Measurements from ENCODE around the gene GNG12.

DNA sequence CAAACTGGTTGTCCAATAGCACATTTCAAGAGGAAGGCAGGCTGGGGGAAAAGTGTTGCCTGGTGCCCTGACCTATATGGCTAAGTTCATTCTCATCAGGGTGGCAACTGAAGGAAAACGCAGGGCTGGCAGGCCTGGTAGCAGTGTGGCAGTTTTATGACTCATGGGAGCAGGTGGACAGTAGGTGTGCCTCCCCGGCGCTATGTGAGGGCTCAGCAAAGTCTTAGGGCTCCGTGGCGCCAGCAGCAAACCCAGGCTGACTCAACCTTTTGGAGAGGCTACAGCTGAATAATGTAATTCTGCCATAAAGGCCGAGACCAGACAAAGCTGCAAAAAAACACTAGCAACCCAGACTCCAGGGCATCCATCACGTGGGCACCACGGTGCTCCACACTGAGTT, 124.7 kb downstream of the GNG12 start:
- TF ChIP-seq, protein P1, sequence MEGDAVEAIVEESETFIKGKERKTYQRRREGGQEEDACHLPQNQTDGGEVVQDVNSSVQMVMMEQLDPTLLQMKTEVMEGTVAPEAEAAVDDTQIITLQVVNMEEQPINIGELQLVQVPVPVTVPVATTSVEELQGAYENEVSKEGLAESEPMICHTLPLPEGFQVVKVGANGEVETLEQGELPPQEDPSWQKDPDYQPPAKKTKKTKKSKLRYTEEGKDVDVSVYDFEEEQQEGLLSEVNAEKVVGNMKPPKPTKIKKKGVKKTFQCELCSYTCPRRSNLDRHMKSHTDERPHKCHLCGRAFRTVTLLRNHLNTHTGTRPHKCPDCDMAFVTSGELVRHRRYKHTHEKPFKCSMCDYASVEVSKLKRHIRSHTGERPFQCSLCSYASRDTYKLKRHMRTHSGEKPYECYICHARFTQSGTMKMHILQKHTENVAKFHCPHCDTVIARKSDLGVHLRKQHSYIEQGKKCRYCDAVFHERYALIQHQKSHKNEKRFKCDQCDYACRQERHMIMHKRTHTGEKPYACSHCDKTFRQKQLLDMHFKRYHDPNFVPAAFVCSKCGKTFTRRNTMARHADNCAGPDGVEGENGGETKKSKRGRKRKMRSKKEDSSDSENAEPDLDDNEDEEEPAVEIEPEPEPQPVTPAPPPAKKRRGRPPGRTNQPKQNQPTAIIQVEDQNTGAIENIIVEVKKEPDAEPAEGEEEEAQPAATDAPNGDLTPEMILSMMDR (optimal IDR thresholded peaks at IDR 0.05 in 1 of 3, IDR thresholded peaks at IDR 0.05 in 1 of 3, conservative IDR thresholded peaks at IDR 0.05 in 1 of 3; ENCODE audit: extremely low read depth in 1 of 3, insufficient read depth in 2 of 3, low read length in 3 of 3) = no peak
- no peak for TF ChIP-seq EZH2 (IDR thresholded peaks at IDR 0.05; ENCODE audit: low read length)

Measured in keratinocyte (primary cell).